ENCODE results near the gene NPFF.

DNA sequence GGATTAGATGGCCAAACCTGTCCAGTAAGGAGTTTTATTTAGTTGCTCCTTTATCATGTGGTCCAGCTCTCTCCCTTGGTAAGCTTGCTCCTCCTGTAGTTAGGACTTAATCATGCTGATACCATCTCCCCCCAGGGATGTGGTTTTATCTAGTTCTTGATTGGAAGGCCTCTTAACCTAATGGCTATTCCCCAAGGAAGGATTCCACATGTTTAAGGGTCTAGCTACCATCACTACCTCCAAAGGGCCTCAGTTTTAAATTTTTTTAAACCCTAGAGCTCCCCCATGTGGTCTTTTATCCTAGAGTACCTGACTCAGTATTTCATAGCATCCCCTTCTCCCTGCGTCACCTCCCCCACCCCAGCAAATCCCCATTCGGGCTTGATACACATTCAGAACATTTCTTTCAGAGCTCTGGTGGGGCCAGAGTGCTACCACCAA, 30.5 kb downstream of the NPFF start:
- TF ChIP-seq, protein P1, sequence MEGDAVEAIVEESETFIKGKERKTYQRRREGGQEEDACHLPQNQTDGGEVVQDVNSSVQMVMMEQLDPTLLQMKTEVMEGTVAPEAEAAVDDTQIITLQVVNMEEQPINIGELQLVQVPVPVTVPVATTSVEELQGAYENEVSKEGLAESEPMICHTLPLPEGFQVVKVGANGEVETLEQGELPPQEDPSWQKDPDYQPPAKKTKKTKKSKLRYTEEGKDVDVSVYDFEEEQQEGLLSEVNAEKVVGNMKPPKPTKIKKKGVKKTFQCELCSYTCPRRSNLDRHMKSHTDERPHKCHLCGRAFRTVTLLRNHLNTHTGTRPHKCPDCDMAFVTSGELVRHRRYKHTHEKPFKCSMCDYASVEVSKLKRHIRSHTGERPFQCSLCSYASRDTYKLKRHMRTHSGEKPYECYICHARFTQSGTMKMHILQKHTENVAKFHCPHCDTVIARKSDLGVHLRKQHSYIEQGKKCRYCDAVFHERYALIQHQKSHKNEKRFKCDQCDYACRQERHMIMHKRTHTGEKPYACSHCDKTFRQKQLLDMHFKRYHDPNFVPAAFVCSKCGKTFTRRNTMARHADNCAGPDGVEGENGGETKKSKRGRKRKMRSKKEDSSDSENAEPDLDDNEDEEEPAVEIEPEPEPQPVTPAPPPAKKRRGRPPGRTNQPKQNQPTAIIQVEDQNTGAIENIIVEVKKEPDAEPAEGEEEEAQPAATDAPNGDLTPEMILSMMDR (IDR thresholded peaks at IDR 0.05) = no peak
- TF ChIP-seq POLR2AphosphoS5 (IDR thresholded peaks at IDR 0.05; ENCODE audit: insufficient read depth in 1 of 2, low read depth in 1 of 2) = no peak
